B cell (primary cell): Measurements from ENCODE around the gene MTF2.

Experiments
- CTCF ChIP-seq: fragments of 200-600 bp; IDR thresholded peaks from one replicate; pipeline ENCODE4 v1.8.0; 2022; ENCODE audit warnings: antibody characterized with exemption, mild to moderate bottlenecking
- EZH2 ChIP-seq: IDR thresholded peaks from 2 replicates; pipeline ENCODE4 v1.6.1; 2012; ENCODE audit warnings: borderline replicate concordance, low read depth, mild to moderate bottlenecking, moderate library complexity, low read length; ENCODE audit not compliant: insufficient read depth, poor library complexity, severe bottlenecking

- TF ChIP-seq CTCF: no peak
- no peak for TF ChIP-seq EZH2
Observed at GRCh38 chr1:93056649-93057048, 22.4 kb upstream of the MTF2 start.
